Brain pericyte (primary cell): ENCODE data around the gene DNAJB14.

ENCODE experiments used
- DNase-seq: peaks from one replicate; pipeline ENCODE4 v3.0.0-alpha.2; 2012; ENCODE audit warnings: low read depth, low spot score

Gene DNAJB14

DNA sequence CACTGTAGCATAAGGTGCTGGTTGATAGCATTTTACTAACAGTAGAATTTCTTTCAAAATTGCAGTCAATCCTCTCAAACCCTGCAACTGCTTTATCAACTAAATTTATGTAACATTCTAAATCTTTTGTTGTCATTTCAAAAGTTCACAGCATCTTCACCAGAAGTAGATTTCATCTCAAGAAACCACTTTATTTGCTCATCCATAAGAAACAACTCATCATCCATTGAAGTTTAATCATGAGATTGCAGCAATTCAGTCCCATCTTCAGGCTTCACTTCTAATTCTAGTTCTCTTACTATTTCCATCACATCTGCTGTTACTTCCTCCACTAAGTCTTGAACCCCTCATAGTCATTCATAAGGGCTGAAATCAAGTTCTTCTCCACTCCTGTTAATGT, 73.8 kb downstream of the DNAJB14 start:
- no peak for DNase-seq

DNA sequence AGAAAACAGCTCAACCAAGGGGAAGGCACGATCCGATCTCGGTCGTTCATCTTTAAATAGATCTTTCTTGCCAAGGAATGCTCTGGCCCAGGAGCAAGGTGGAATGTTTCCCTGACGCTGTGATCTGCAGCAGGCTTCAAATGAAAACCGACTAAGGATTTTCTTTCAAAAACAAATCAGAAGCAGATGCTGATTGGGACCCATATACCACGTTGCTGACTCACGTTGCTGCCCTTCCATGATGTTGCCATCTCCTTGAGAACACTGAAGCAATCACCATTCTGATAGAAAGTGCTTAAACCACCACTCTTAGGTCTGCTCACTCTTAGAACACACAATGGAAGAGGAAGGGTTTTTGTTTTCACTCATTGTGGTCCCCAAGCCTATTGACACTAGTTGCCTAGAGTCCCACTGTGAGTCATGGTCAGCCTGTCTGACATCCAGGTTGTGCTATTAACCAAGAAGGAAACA, 78.3 kb downstream of the DNAJB14 start:
- DNase-seq = no peak

DNA sequence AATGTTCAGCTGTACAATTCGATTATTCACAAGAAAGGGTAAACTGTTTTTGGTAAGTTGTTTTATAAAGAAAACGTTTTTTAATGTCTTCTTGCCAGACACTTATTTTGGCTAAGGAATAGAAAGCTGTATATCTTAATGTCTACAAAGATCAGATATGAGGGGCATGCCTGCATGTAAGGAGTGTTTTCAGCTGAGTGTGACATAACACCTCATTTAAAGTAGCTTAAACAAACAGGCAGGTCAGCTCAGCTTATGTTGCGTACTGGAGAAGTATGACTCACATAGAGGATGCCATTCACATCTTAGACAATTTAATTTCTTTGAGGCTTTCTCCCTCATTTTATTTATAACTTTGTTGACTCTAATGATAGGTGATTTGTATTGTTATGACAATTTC, 82.6 kb downstream of the DNAJB14 start:
- DNase-seq = no peak

DNA sequence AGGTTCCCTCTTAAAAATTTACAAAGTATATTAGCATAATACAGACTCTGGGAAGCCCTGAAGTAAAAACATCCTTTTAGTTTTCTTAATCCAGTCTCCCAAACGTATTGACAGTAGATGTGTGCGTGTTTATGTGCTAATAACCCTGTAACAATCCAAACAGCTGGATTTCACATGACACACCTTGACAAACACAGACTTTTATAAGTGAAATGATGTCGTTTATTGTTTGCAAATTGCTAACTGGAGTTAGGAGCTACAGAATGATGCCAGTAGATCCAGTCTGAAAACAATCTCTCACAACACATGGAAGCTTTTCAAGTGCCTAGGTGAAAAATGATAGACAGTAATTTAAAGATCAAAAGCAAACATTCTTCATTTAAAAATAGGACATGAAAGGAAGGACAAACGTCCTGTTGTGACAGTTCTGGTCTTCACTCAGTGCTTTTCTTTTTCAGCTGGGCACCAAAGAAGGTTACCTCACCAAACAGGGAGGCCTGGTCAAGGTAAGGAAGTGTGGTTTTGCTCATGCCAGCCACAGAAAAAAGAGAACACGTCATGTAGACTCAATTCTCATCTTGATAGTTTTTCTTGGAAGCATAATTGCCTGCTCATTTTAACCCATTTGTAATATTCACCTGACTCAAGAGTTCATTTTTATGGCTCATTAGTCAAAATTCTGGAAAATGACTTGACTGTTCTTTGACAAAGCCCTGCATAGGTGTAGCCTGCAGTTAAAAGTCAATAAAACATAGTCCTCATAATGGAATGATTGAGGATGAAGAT, 85.1 kb downstream of the DNAJB14 start:
- DNase-seq = no peak

DNA sequence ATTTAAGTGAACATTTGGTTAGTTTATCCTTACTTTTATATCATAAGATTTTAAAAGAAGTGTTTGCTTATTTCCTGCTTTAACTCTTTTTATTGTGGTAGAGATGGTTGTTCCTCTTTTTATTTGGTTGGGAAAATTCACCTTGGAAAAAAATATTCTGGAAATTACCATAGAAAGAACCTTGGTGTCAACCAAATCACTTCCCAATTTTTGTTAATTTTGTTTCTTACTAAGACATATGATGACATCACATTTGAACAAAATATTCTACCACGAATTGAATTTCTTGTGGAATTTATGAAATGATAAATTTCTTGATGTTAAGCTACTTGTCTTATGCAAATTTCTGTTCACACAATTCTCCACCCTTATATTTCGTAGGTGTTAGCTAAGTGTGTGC, 85.9 kb downstream of the DNAJB14 start:
- no peak for DNase-seq

DNA sequence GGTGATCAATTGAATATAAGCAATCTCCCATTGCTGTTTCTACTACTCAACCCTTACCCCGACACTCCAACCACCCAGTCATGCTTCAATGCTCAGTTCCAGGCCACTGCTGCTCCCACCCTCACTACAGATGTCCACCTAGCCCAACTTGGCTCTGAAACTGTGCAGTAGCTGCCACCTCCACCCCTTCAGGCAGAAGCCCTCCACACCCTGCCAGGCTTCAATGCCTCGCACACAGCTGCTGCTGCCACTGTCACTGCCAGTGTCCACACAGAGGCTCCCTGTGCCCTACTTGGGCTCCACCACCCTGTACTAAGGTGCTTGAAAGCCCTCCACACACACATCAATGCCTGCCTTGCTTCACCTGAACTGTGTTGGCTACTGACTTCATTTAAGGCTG, 86.8 kb downstream of the DNAJB14 start:
- no peak for DNase-seq

DNA sequence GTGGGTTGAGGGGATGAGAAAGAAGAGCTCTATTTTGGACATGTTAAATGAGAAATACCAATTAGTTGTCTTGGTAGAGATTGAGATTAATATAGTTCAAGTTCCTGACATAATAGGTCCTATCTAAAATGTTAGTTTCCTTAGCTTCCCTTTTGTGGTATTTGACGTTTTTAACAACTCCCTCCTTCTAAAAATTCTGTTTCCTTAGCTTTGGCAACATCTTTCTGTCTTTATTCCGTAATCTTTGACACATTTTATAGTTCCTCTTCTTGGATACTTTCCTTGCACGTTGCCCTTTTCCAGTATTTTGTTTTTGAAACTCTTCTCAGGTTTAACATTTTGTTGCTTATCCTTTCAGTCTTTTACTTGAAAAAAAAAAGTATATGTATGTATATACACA, 89.1 kb downstream of the DNAJB14 start:
- no peak for DNase-seq

DNA sequence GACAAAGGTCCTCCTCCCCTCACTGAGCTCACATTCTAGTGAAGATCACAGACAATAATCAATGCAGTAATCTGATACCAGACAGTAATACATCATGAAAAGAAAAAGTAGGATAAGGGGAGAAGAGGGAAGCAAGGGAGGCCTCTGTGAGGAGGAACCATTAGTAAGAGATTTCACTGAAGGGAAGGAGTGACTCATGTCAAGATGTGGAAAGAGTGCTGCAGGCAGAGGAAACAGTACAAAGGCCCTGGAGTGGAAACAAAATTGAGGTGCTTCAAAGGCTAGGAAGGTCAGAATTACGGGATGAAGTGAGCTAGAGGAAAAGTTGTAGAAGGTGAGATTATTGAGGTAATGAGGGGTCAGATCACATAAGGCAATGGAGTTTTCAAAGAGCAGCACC, 90.3 kb downstream of the DNAJB14 start:
- DNase-seq = no peak

DNA sequence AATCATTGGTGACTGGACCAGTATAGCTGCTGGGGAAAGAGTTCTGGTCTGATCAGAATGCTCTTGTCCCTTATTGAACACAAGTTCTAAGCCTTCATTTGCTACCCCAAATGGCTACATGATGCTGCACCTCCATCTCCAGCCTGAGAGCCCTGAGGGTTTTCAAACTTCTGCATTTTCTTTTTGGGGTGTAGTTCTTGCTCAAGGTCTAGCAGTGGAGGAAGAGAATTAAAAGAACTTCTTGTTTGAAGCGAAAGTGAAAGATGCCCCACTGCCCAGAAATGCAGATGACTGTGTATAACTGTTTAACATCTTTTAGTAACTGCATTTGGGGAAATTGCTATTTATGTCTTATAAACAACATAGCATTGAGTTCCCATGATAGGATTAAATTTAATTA, 90.7 kb downstream of the DNAJB14 start:
- DNase-seq = no peak

DNA sequence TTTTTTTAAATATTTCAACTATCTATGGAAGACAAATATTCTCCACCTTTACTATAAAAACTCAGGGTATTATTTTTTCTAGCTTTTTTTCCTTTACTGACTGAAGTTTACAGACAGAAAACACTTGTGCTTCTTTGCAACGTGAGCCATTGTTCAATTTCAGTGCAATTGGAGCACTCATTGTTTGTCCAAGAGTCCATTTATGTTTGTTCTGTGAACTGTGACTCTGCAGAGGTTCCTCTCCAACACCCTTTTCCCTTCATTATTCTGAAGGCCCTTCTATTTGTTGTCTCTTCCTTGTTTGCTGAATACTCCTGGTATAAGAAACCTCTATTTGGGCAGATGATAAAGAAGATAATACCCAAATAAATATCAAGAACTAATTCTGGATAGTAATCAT, 92.4 kb downstream of the DNAJB14 start:
- DNase-seq = no peak

DNA sequence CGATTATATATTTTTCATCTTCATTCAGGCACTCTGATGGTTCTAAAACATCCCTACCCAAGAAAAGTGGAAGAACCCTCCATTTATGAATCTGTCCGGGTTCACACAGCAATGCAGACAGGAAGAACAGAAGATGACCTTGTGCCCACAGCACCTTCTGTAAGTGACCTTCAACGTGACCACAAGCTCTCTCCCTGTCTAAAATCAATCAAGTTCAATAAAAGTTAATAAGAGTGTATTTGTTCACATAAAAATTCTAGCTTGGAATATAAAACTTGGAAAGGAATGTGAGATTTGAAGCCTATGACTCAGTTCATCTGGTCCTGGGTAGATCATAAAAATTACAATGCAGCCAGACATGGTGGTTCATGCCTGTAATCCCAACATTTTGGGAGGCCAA, 93.2 kb downstream of the DNAJB14 start:
- no peak for DNase-seq

DNA sequence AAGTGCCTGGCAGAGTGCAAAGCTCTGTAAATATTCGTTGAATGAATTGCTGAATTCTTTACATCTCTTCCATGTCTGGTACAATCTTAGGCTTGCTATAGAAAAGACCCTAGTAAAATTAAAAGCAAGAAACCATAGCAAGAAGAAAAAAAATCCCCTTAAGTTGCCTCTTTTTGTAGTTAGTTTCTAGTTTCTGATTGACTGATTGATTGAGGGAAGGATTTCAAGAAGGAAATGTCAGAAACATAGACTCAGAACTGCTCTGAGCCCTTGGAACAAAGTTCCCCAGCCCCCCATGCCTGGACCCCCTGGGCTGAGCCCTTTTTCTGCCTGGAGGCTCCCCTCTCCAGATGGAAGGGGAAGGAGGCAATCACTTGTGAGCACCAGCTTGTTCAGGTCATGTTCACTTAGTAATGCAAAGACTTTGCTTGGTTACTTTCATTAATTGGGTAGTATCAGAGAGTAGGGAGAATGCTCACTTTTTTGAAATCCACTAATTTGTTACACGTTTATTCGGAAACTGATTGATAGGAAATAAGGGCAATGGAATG, 94.1 kb downstream of the DNAJB14 start:
- DNase-seq = no peak

DNA sequence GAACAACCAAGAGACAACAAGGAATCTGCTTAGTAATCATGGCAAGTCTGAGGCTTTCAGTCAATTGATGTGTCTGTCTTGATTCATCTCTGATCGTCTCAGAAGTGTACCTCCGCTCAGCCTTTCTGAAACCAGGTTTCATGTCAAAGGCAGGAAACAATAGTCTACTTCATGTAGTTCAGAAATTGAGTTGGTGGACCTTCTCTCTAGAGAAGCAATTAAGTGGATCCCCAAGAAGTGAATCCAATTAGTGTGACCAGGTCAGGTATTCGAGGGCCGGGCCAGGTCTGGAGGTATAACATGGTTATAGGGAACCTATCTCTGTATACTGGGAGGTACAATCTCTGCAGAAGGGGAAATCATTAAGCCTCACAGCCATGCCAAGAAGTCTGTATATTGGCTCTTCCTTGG, 97.8 kb downstream of the DNAJB14 start:
- no peak for DNase-seq

DNA sequence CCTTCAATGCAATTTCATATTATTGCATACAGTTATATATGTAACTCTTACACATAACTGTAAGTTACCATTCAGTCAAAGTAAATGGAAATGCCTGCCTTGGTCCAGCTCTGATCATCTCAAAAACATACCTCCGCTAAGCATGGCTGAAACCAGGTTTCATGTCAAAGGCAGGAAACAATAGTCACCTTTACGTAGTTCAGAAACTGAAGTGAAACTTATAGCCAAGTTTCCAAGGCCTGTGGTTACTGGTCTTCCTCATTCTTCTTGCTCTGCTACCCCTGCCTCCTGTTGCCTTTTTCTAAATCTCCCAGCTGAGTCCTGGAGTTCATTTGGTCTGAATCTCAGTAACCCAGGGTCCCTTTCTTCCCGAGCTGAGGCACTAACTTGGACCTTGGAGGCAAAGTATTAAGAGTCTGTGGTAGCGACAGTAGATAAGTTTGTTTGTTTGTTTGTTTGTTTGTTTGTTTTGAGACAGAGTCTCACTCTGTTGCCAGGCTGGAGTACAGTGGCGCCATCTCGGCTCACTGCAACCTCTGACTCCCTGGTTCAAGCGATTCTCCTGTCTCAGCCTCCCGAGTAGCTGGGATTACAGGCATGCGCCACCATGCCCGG, 98.9 kb downstream of the DNAJB14 start:
- no peak for DNase-seq

DNA sequence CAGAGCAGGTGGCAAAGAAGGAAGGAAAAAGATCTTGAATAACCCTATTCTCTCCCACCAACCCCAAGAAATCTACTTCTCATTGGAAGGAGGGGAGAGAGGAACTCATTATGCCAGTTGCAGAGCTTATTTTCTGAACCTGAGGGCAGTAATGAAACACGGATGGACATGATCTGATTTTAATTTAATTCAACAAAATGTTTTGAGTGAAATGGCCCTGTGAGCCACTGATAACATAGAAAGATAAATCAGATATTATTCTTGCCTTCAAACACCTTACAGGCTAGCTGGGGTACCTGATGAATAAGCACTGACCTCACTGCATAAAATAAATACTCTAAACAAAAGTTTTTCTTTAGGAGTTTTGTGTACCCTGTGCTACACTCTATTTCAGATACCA, 99.5 kb downstream of the DNAJB14 start:
- DNase-seq = no peak
